H1 (cell line): ENCODE data around the gene SOX8. TPM values are rescaled to one million over a fixed set of nuclear protein-coding genes. Genes with fewer than 3 reads are reported as not detected.

Experiments used
- CTCF ChIA-PET: fragments of 300-600 bp; sonication (Branson Sonifier 250); formaldehyde crosslinking; loops from one replicate; lab custom pipeline; 2021; ENCODE audit not compliant: partially characterized antibody; lab: Charles Lee
- POLR2A ChIA-PET: fragments of 300-600 bp; sonication (Branson Sonifier 250); formaldehyde crosslinking; loops from one replicate; lab custom pipeline; 2021; ENCODE audit warnings: inconsistent platforms; ENCODE audit not compliant: partially characterized antibody; lab: Charles Lee
- DNase-seq, 2 experiments: peaks; one replicate each; pipeline versions ENCODE4 v3.0.0 to v3.0.0-alpha.2; 2010 to 2022; ENCODE audit warnings: low spot score in 2 of 2, low read depth in 1 of 2, mixed read lengths in 1 of 2
- FAIRE-seq: peaks from 2 replicates; lab custom pipeline; 2011; peaks lifted over from hg19 to GRCh38; lab: Jason Lieb, UNC
- H2AFZ ChIP-seq: 2 replicates; pipeline ENCODE4 v1.8.1; 2012; ENCODE audit warnings: low read length, inconsistent platforms
- H2AK5ac ChIP-seq: 2 replicates; pipeline ENCODE4 v1.6.1; 2013; ENCODE audit warnings: low read depth, low read length
- H2BK120ac ChIP-seq: replicated peaks from 2 replicates; pipeline ENCODE3; 2013; ENCODE audit warnings: low read depth, low read length, inconsistent platforms
- H2BK12ac ChIP-seq: 2 replicates; pipeline ENCODE4 v1.6.1; 2013; ENCODE audit warnings: low read depth, low read length
- H2BK15ac ChIP-seq: 2 replicates; pipeline ENCODE4 v1.6.1; 2013; ENCODE audit warnings: low read length
- H2BK20ac ChIP-seq: 2 replicates; pipeline ENCODE4 v1.6.1; 2013; ENCODE audit warnings: low read length
- H2BK5ac ChIP-seq: 2 replicates; pipeline ENCODE4 v1.6.1; 2013; ENCODE audit warnings: low read depth, low read length
- H3K14ac ChIP-seq: 2 replicates; pipeline ENCODE4 v1.6.1; 2013; ENCODE audit warnings: inconsistent platforms; ENCODE audit not compliant: insufficient read length
- H3K18ac ChIP-seq: 2 replicates; pipeline ENCODE4 v1.6.1; 2013; ENCODE audit warnings: low read length; ENCODE audit errors: extremely low read depth
- H3K23ac ChIP-seq: 2 replicates; pipeline ENCODE4 v1.6.1; 2013; ENCODE audit warnings: inconsistent platforms; ENCODE audit not compliant: insufficient read length
- H3K23me2 ChIP-seq: 2 replicates; pipeline ENCODE4 v1.6.1; 2013; ENCODE audit warnings: low read depth, low read length
- H3K27ac ChIP-seq: 2 replicates; pipeline ENCODE4 v1.6.1; 2011; ENCODE audit warnings: low read depth, low read length, inconsistent platforms
- H3K27me3 ChIP-seq, 4 experiments: replicated peaks in 1 of 4; 1 replicate in 1 of 4; 2 replicates in 3 of 4; pipeline versions ENCODE4 v1.6.1 to v1.8.1; 2011 to 2013; ENCODE audit warnings: low read length in 3 of 4, mild to moderate bottlenecking in 3 of 4, inconsistent platforms in 2 of 4, mixed read lengths in 2 of 4, moderate library complexity in 1 of 4; ENCODE audit not compliant: control insufficient read depth in 3 of 4, insufficient read depth in 3 of 4; ENCODE audit errors: extremely low read depth in 1 of 4
- H3K36me3 ChIP-seq, 4 experiments: 2 replicates each; pipeline versions ENCODE4 v1.6.1 to v1.8.1; 2011 to 2013; ENCODE audit warnings: mild to moderate bottlenecking in 4 of 4, low read length in 3 of 4, moderate library complexity in 2 of 4, control low read depth in 1 of 4, inconsistent platforms in 1 of 4; ENCODE audit not compliant: insufficient read depth in 4 of 4, control insufficient read depth in 2 of 4
- H3K4ac ChIP-seq: replicated peaks from 2 replicates; pipeline ENCODE3; 2013; ENCODE audit warnings: low read length, low read depth, mixed read lengths, inconsistent platforms; ENCODE audit not compliant: insufficient read length
- H3K4me1 ChIP-seq, 4 experiments: replicated peaks in 1 of 4; 1 replicate in 1 of 4; 2 replicates in 3 of 4; pipeline versions ENCODE4 v1.6.1 to v1.8.1; 2011 to 2013; ENCODE audit warnings: low read length in 3 of 4, inconsistent platforms in 2 of 4, mixed read lengths in 1 of 4; ENCODE audit not compliant: insufficient read depth in 4 of 4, control insufficient read depth in 3 of 4
- H3K4me2 ChIP-seq, 2 experiments: 2 replicates each; pipeline versions ENCODE4 v1.6.1 to v1.8.1; 2011 to 2013; ENCODE audit warnings: low read depth in 2 of 2, low read length in 2 of 2, control low read depth in 1 of 2, inconsistent platforms in 1 of 2, mild to moderate bottlenecking in 1 of 2; ENCODE audit not compliant: insufficient read depth in 1 of 2
- H3K4me3 ChIP-seq, 4 experiments: fragments of 200-600, 300-600 bp in 1 of 4; sonication (generic), shearing (Covaris generic), sonication (Bioruptor Twin) in 1 of 4; 2 replicates each; pipeline versions ENCODE4 v1.5.1 to v1.8.1; 2011 to 2016; ENCODE audit warnings: low read length in 4 of 4, low read depth in 3 of 4, control low read depth in 2 of 4, inconsistent platforms in 2 of 4, mild to moderate bottlenecking in 2 of 4, mixed read lengths in 1 of 4, moderate library complexity in 1 of 4; ENCODE audit not compliant: insufficient read depth in 2 of 4; ENCODE audit errors: extremely low read depth in 1 of 4
- H3K56ac ChIP-seq: replicated peaks from 2 replicates; pipeline ENCODE3; 2013; ENCODE audit warnings: low read depth, mild to moderate bottlenecking, mixed read lengths, low read length, inconsistent platforms; ENCODE audit not compliant: insufficient read length
- H3K79me1 ChIP-seq: 2 replicates; pipeline ENCODE4 v1.6.1; 2013; ENCODE audit warnings: low read depth, low read length, control low read depth
- H3K79me2 ChIP-seq, 2 experiments: 2 replicates each; pipeline versions ENCODE4 v1.6.1 to v1.8.1; 2012 to 2013; ENCODE audit warnings: low read length in 2 of 2, mild to moderate bottlenecking in 2 of 2, inconsistent platforms in 1 of 2; ENCODE audit not compliant: insufficient read depth in 2 of 2, control insufficient read depth in 1 of 2
- H3K9ac ChIP-seq, 4 experiments: replicated peaks in 1 of 4; 1 replicate in 1 of 4; 2 replicates in 3 of 4; pipeline versions ENCODE4 v1.6.1 to v1.8.1; 2011 to 2013; ENCODE audit warnings: low read depth in 3 of 4, low read length in 3 of 4, control low read depth in 2 of 4, mild to moderate bottlenecking in 2 of 4, moderate library complexity in 2 of 4, inconsistent platforms in 1 of 4; ENCODE audit errors: extremely low read depth in 1 of 4
- H3K9me3 ChIP-seq, 2 experiments: 2 replicates each; pipeline versions ENCODE4 v1.6.1 to v1.8.1; 2012 to 2013; ENCODE audit warnings: mild to moderate bottlenecking in 2 of 2, moderate library complexity in 2 of 2, control low read depth in 1 of 2, inconsistent platforms in 1 of 2, low read depth in 1 of 2, low read length in 1 of 2, mixed read lengths in 1 of 2; ENCODE audit not compliant: insufficient read depth in 2 of 2
- H4K20me1 ChIP-seq, 2 experiments: replicated peaks in 1 of 2; 2 replicates each; pipeline versions ENCODE3 to v1.8.1; 2011 to 2013; ENCODE audit warnings: inconsistent platforms in 2 of 2, low read length in 2 of 2, mild to moderate bottlenecking in 1 of 2; ENCODE audit not compliant: insufficient read depth in 2 of 2, control insufficient read depth in 1 of 2
- H4K5ac ChIP-seq: 2 replicates; pipeline ENCODE4 v1.6.1; 2013; ENCODE audit warnings: low read length, low read depth, mixed read lengths, inconsistent platforms; ENCODE audit not compliant: insufficient read length
- H4K8ac ChIP-seq: 2 replicates; pipeline ENCODE4 v1.8.0; 2013; ENCODE audit warnings: mild to moderate bottlenecking, moderate library complexity, low read length, inconsistent platforms; ENCODE audit not compliant: insufficient read depth; ENCODE audit errors: extremely low read depth
- H4K91ac ChIP-seq: replicated peaks from 2 replicates; pipeline ENCODE3; 2013; ENCODE audit warnings: low read length, mixed read lengths, inconsistent platforms; ENCODE audit not compliant: insufficient read length
- EZH2 ChIP-seq: fragments of 200-600 bp; sonication (generic); IDR thresholded peaks from 2 replicates; pipeline ENCODE4 v1.7.1; 2012; ENCODE audit warnings: low read depth, mild to moderate bottlenecking, moderate library complexity, low read length, inconsistent platforms; ENCODE audit not compliant: severe bottlenecking
- FOSL1 ChIP-seq: IDR thresholded peaks from 2 replicates; pipeline ENCODE4 v1.6.1; 2011; ENCODE audit warnings: mild to moderate bottlenecking, low read depth, low read length, moderate library complexity; ENCODE audit not compliant: insufficient read depth
- GTF2F1 ChIP-seq: IDR thresholded peaks from 2 replicates; pipeline ENCODE4 v1.6.1; 2012; ENCODE audit warnings: low read depth, low read length, improper control_type of control experiment, borderline replicate concordance
- JUND ChIP-seq: IDR thresholded peaks from 2 replicates; pipeline ENCODE4 v1.6.1; 2011; ENCODE audit warnings: mild to moderate bottlenecking, improper control_type of control experiment, low read length
- KDM5A ChIP-seq: fragments of 200-600 bp; IDR thresholded peaks from 2 replicates; pipeline ENCODE4 v1.7.1; 2012; ENCODE audit warnings: mild to moderate bottlenecking, low read length, inconsistent platforms, mixed read lengths
- NRF1 ChIP-seq: IDR thresholded peaks from 2 replicates; pipeline ENCODE4 v1.6.1; 2011; ENCODE audit warnings: mild to moderate bottlenecking, low read depth, low read length, improper control_type of control experiment
- PHF8 ChIP-seq: fragments of 200-600 bp; sonication (generic); conservative IDR thresholded peaks from 2 replicates; pipeline ENCODE4 v1.7.1; 2012; ENCODE audit warnings: low read depth, mild to moderate bottlenecking, inconsistent platforms, low read length, moderate library complexity
- POLR2AphosphoS5 ChIP-seq: IDR thresholded peaks from 2 replicates; pipeline ENCODE4 v1.6.1; 2011; ENCODE audit warnings: low read depth, low read length
- RBBP5 ChIP-seq: IDR thresholded peaks from 2 replicates; pipeline ENCODE4 v1.7.1; 2012; ENCODE audit warnings: low read depth, mild to moderate bottlenecking, inconsistent platforms, low read length, moderate library complexity, borderline replicate concordance
- RNF2 ChIP-seq: fragments of 200-900, 300-1000 bp; sonication (generic); IDR thresholded peaks from 2 replicates; pipeline ENCODE4 v1.7.1; 2016; ENCODE audit warnings: borderline replicate concordance, low read depth, mild to moderate bottlenecking, antibody characterized with exemption, low read length; ENCODE audit not compliant: poor library complexity, severe bottlenecking; ENCODE audit errors: missing control alignments
- SAP30 ChIP-seq: fragments of 300-600 bp; sonication (generic); IDR thresholded peaks from 2 replicates; pipeline ENCODE4 v1.7.1; 2012; ENCODE audit warnings: low read length, moderate library complexity, mild to moderate bottlenecking, inconsistent platforms; ENCODE audit not compliant: insufficient read depth, insufficient replicate concordance
- TAF7 ChIP-seq: optimal IDR thresholded peaks from 2 replicates; pipeline ENCODE3; 2011; ENCODE audit warnings: low read depth, mild to moderate bottlenecking, inconsistent platforms, low read length, moderate library complexity, borderline replicate concordance
- TEAD4 ChIP-seq: IDR thresholded peaks from 2 replicates; pipeline ENCODE4 v1.6.1; 2012; ENCODE audit warnings: low read depth, low read length, inconsistent platforms, mixed read lengths
- YY1 ChIP-seq: IDR thresholded peaks from 2 replicates; pipeline ENCODE4 v1.6.1; 2011; ENCODE audit warnings: low read depth, mild to moderate bottlenecking, low read length
- WGBS, 2 experiments: shearing (Covaris generic) in 1 of 2; methylation state at CpG; one replicate each; pipeline versions ENCODE4 v1.1.6 to v1.1.7; 2013 to 2015; ENCODE audit warnings: low lambda C conversion rate in 2 of 2, mixed read lengths in 2 of 2, inconsistent platforms in 1 of 2, low coverage in 1 of 2, missing lambda C conversion rate in 1 of 2; ENCODE audit not compliant: insufficient replicate concordance in 2 of 2, insufficient coverage in 1 of 2, insufficient read length in 1 of 2; ENCODE audit errors: extremely low coverage in 1 of 2, missing lambda C conversion rate in 1 of 2; 5-methylcytosine and 5-hydroxymethylcytosine counted together
- polyA plus RNA-seq, 7 experiments: library from polyadenylated mRNA; depleted of rRNA in 3 of 7; stranded (reverse) in 5 of 7; unstranded in 2 of 7; fragments of >200 nt in 5 of 7; fragments of 200-250 nt in 2 of 7; gene quantifications; 1 replicate in 5 of 7; 2 replicates in 1 of 7; 4 replicates in 1 of 7; pipeline versions ENCODE4 v1.2.1 to v1.2.3, GENCODE V29; 2011 to 2013; ENCODE audit warnings: missing spikeins in 2 of 7, mixed read lengths in 2 of 7
- total RNA-seq: library from RNA; stranded (reverse); fragmentation: NEBNext Ultra II Directional; extraction: Animal tissue kit (Norgen Biotek cat#: 25700); gene quantifications from 2 replicates; pipeline ENCODE4 v1.2.1, GENCODE V29; 2021

The SOX8 gene
- total and polyA plus RNA-seq, 2 of the 8 experiments (the other 6 are each of a cell fraction or from before 2014, with no cell fraction given): 2.2 to 5.7 TPM

- Histone ChIP-seq H4K91ac (no peak overlapping the region), H3K4me2 (no peak overlapping the region), H2BK120ac (no peak overlapping the region), H4K8ac (no peak overlapping the region), H3K9ac (no peak overlapping the region), H4K20me1 (no peaks in the 10 kb centered on the region), H3K14ac (no peak overlapping the region), H2BK20ac (no peak overlapping the region), H3K4ac (no peak overlapping the region), H2AK5ac (no peak overlapping the region), H3K27ac (no peak overlapping the region), H3K79me1 (no peaks in the 10 kb centered on the region), H3K27me3 (no peaks in the 10 kb centered on the region), H3K23me2 (no peaks in the 10 kb centered on the region), H3K18ac (no peak overlapping the region), H2AFZ (no peak overlapping the region), H3K4me3 (no peak overlapping the region), H2BK15ac (no peak overlapping the region), H3K56ac (no peak overlapping the region), H3K9me3 (peaks cover 11 to 44% of the 10 kb centered on the region in 2 experiments), H4K5ac (no peak overlapping the region), H3K23ac (no peak overlapping the region), H3K36me3 (no peaks in the 10 kb centered on the region), H3K4me1 (no peaks in the 10 kb centered on the region; a peak in 1 of 7 replicates), H2BK5ac (no peak overlapping the region), H2BK12ac (no peak overlapping the region), H3K79me2 (no peaks in the 10 kb centered on the region)
- DNase-seq (no peak), FAIRE-seq (no peak)
- POLR2A ChIA-PET: no interaction called here
- 74% methylated on average over 15 of the region's 18 CpGs; no CpG with 5 or more reads in 1 of the 2 experiments for WGBS, 2 experiments
- CTCF ChIA-PET: interaction anchor here (1.1 kb wide), 1 partner anchor 44 kb away, joined by 3 read pairs; no protein-coding TSS in a partner anchor
- TF ChIP-seq JUND: no peak
- no peak for TF ChIP-seq GTF2F1
- TF ChIP-seq SAP30: no peak
- no peak for TF ChIP-seq TAF7
- TF ChIP-seq NRF1: no peak
- TF ChIP-seq PHF8: no peak
- no peak for TF ChIP-seq YY1
- TF ChIP-seq FOSL1: no peak
- no peak for TF ChIP-seq POLR2AphosphoS5
- no peak for TF ChIP-seq RNF2
- TF ChIP-seq KDM5A: no peak
- no peak for TF ChIP-seq EZH2
- TF ChIP-seq RBBP5: no peak
- TF ChIP-seq TEAD4: no peak
Measured at GRCh38 chr16:938136-938535, 43.4 kb upstream of the SOX8 start.
